Right lung (tissue), 5 donors: Measurements from ENCODE around the gene IFNE. TPM values are rescaled to one million over a fixed set of nuclear protein-coding genes. Genes with fewer than 3 reads are reported as not detected.
"Not testable (repeated sequence)": the region's sequence is repeated elsewhere in the genome, so short reads cannot be mapped to it uniquely, and the experiment has no call there.

Source experiments
- DNase-seq, 2 donors: peaks; one replicate each; pipeline ENCODE4 v3.0.0-alpha.2; 2013
- polyA plus RNA-seq, 5 donors: library from polyadenylated mRNA; unstranded; fragments of 120-200 nt; gene quantifications; one replicate each; pipeline versions ENCODE4 v1.2.1 to v1.2.3, GENCODE V29; 2013; ENCODE audit warnings: inconsistent platforms in 1 of 5, low replicate concordance in 1 of 5; ENCODE audit not compliant: insufficient read length in 5 of 5, insufficient read depth in 1 of 5

The IFNE gene
- polyA plus RNA-seq, 5 donors = 0.13 to 0.55 (median 0.21) TPM

GRCh38 chr9:21499912-21500311 is 17.8 kb upstream of the IFNE start:
- DNase-seq = no peak

- no peak for DNase-seq
Observed at GRCh38 chr9:21491756-21492155, 9.6 kb upstream of the IFNE start.

GRCh38 chr9:21481470-21482056 is 550 bp downstream of the IFNE start:
- no peak for DNase-seq

GRCh38 chr9:21479152-21479702 is 2.9 kb downstream of the IFNE start:
- no peak for DNase-seq

GRCh38 chr9:21477466-21477865 is 4.6 kb downstream of the IFNE start:
- no peak for DNase-seq

GRCh38 chr9:21473236-21473635 is 8.9 kb downstream of the IFNE start:
- no peak for DNase-seq

GRCh38 chr9:21470126-21470525 is 12.0 kb downstream of the IFNE start:
- DNase-seq = no peak

GRCh38 chr9:21465859-21466518 is 16.1 kb downstream of the IFNE start:
- DNase-seq = no peak

- DNase-seq = no peak
Observed at GRCh38 chr9:21465138-21465537, 17.0 kb downstream of the IFNE start.

GRCh38 chr9:21461377-21461776 is 20.7 kb downstream of the IFNE start:
- no peak for DNase-seq

GRCh38 chr9:21455320-21455719 is 26.8 kb downstream of the IFNE start:
- DNase-seq = peak in 1 of 2 donors; percentile 1

GRCh38 chr9:21454149-21454548 is 28.0 kb downstream of the IFNE start:
- DNase-seq = no peak

- DNase-seq = no peak
Observed at GRCh38 chr9:21452681-21453080, 29.4 kb downstream of the IFNE start.

- DNase-seq = no peak
Observed at GRCh38 chr9:21450733-21451394, 31.2 kb downstream of the IFNE start.

- DNase-seq = not testable (repeated sequence)
Observed at GRCh38 chr9:21449312-21449711, 32.8 kb downstream of the IFNE start.

- no peak for DNase-seq
Observed at GRCh38 chr9:21443849-21444625, 38.1 kb downstream of the IFNE start.

GRCh38 chr9:21440139-21440538 is 42.0 kb downstream of the IFNE start, which contains the start of gene IFNA1:
Gene IFNA1 (plus strand): TSS chr9:21440439. CDS start chr9:21440508, 69 bp downstream.
- DNase-seq = no peak

- not testable (repeated sequence) for DNase-seq
Observed at GRCh38 chr9:21435015-21435383, 47.1 kb downstream of the IFNE start.

- peak; percentile 2 to 27 for DNase-seq
Observed at GRCh38 chr9:21434202-21435014, 47.7 kb downstream of the IFNE start.

- DNase-seq = no peak
Observed at GRCh38 chr9:21432672-21433425, 49.3 kb downstream of the IFNE start.
